GM23338 (cell line): ENCODE data around the gene ZNF497. TPM values are rescaled to one million over a fixed set of nuclear protein-coding genes. Genes with fewer than 3 reads are reported as not detected.
A peak's percentile ranks its signal among the peaks of the same experiment; 100 is the strongest.

Experiments
- ATAC-seq: fragments of 200-7000 bp; cut with Tn5 transposase; 3 replicates; pipeline ENCODE4 v1.9.1; 2020
- DNase-seq: peaks from one replicate; pipeline ENCODE4 v3.0.0-alpha.2; 2015; ENCODE audit warnings: low spot score
- H2AFZ ChIP-seq: fragments of 200-600 bp; sonication (generic); 2 replicates; pipeline ENCODE4 v1.8.0; 2016; ENCODE audit warnings: antibody characterized with exemption, mild to moderate bottlenecking, moderate library complexity
- H3F3A ChIP-seq: fragments of 200-600 bp; sonication (generic); replicated peaks from 2 replicates; pipeline ENCODE4 v1.8.0; 2017; ENCODE audit warnings: antibody characterized with exemption, mixed run types, low read depth
- H3K27ac ChIP-seq: fragments of 200-600 bp; sonication (generic); 2 replicates; pipeline ENCODE4 v1.6.1; 2016; ENCODE audit warnings: low read depth
- H3K27me3 ChIP-seq: fragments of 200-600 bp; sonication (generic); 2 replicates; pipeline ENCODE4 v1.8.0; 2016; ENCODE audit warnings: mild to moderate bottlenecking, mixed run types, moderate library complexity; ENCODE audit not compliant: insufficient read depth
- H3K36me3 ChIP-seq: fragments of 200-600 bp; sonication (generic); 2 replicates; pipeline ENCODE4 v1.8.0; 2016; ENCODE audit warnings: mild to moderate bottlenecking; ENCODE audit not compliant: insufficient read depth
- H3K4me1 ChIP-seq: fragments of 200-600 bp; sonication (generic); 2 replicates; pipeline ENCODE4 v1.8.0; 2016; ENCODE audit warnings: mild to moderate bottlenecking, moderate library complexity; ENCODE audit not compliant: insufficient read depth
- H3K4me2 ChIP-seq: fragments of 200-600 bp; sonication (generic); 2 replicates; pipeline ENCODE4 v1.7.1; 2017; ENCODE audit warnings: mixed run types
- H3K4me3 ChIP-seq: fragments of 200-600 bp; sonication (generic); 2 replicates; pipeline ENCODE4 v1.6.1; 2016; ENCODE audit warnings: mixed run types
- H3K79me2 ChIP-seq: fragments of 200-600 bp; sonication (generic); replicated peaks from 2 replicates; pipeline ENCODE4 v1.8.0; 2017; ENCODE audit warnings: mild to moderate bottlenecking; ENCODE audit not compliant: insufficient read depth
- H3K9me2 ChIP-seq: fragments of 200-600 bp; sonication (generic); 2 replicates; pipeline ENCODE4 v1.8.0; 2017; ENCODE audit not compliant: insufficient read depth
- H4K20me1 ChIP-seq: fragments of 200-600 bp; sonication (generic); replicated peaks from 2 replicates; pipeline ENCODE4 v1.8.0; 2017; ENCODE audit warnings: mild to moderate bottlenecking; ENCODE audit not compliant: insufficient read depth
- H3K27ac Mint-ChIP-seq: 2 replicates; pipeline ENCODE4 v1.8.0; 2020; ENCODE audit warnings: inconsistent platforms, mild to moderate bottlenecking, moderate library complexity, mixed read lengths
- H3K27me3 Mint-ChIP-seq: 3 replicates; pipeline ENCODE4 v1.8.0; 2022; ENCODE audit warnings: low read depth, mild to moderate bottlenecking, moderate library complexity, mixed read lengths, inconsistent platforms; ENCODE audit not compliant: insufficient read depth, poor library complexity
- H3K36me3 Mint-ChIP-seq: 3 replicates; pipeline ENCODE4 v1.8.0; 2021; ENCODE audit warnings: low read depth, mild to moderate bottlenecking, inconsistent platforms, moderate library complexity, mixed read lengths
- H3K4me1 Mint-ChIP-seq: 3 replicates; pipeline ENCODE4 v1.8.0; 2020; ENCODE audit warnings: mild to moderate bottlenecking, inconsistent platforms, mixed read lengths
- H3K4me3 Mint-ChIP-seq: 3 replicates; pipeline ENCODE4 v1.8.0; 2021; ENCODE audit warnings: moderate library complexity, mild to moderate bottlenecking, inconsistent platforms, mixed read lengths
- H3K9me3 Mint-ChIP-seq: 3 replicates; pipeline ENCODE4 v1.8.0; 2020; ENCODE audit warnings: moderate library complexity, mild to moderate bottlenecking, inconsistent platforms, mixed read lengths
- CREB1 ChIP-seq: fragments of 250-450 bp; sonication (Bioruptor Pico); IDR thresholded peaks from 2 replicates; pipeline ENCODE4 v1.5.0; 2020; ENCODE audit warnings: low read depth, mild to moderate bottlenecking, moderate library complexity
- CTCF ChIP-seq, 2 experiments: fragments of 200-600 bp in 1 of 2; sonication (generic) in 1 of 2; conservative IDR thresholded peaks; 2 replicates each; pipeline versions ENCODE4 v1.5.1 to v1.6.1; 2016 to 2017; ENCODE audit warnings: antibody characterized with exemption in 2 of 2, low read depth in 2 of 2, mild to moderate bottlenecking in 2 of 2, moderate library complexity in 1 of 2
- ETS1 ChIP-seq: IDR thresholded peaks from 2 replicates; pipeline ENCODE4 v1.6.1; 2016; ENCODE audit warnings: antibody characterized with exemption
- EZH2 ChIP-seq: fragments of 200-600 bp; sonication (generic); IDR thresholded peaks from one replicate; pipeline ENCODE4 v1.8.0; 2017; ENCODE audit warnings: antibody characterized with exemption, mild to moderate bottlenecking, low read depth; ENCODE audit not compliant: unreplicated experiment
- EZH2phosphoT487 ChIP-seq: fragments of 200-600 bp; sonication (generic); IDR thresholded peaks from one replicate; pipeline ENCODE4 v1.8.1; 2018; ENCODE audit warnings: antibody characterized with exemption; ENCODE audit not compliant: unreplicated experiment
- JUNB ChIP-seq: IDR thresholded peaks from one replicate; pipeline ENCODE4 v1.6.1; 2016; ENCODE audit warnings: antibody characterized with exemption; ENCODE audit not compliant: unreplicated experiment
- POLR2AphosphoS5 ChIP-seq: IDR thresholded peaks from 2 replicates; pipeline ENCODE4 v1.6.1; 2016; ENCODE audit warnings: antibody characterized with exemption, low read depth
- REST ChIP-seq: IDR thresholded peaks from one replicate; pipeline ENCODE4 v1.6.1; 2018; ENCODE audit warnings: antibody characterized with exemption; ENCODE audit not compliant: unreplicated experiment
- ZNF331 ChIP-seq: fragments of 250-450 bp; sonication (Bioruptor Pico); IDR thresholded peaks from 2 replicates; pipeline ENCODE4 v1.5.0; 2020; ENCODE audit warnings: low read depth, mild to moderate bottlenecking, moderate library complexity
- polyA plus RNA-seq: library from polyadenylated mRNA; unstranded; fragments of >200 nt; fragmentation: Nextera tagmentation; extraction: Ambion mirVana; gene quantifications from 2 replicates; pipeline ENCODE4 v1.2.1, GENCODE V29; 2016
- total RNA-seq: library from RNA; depleted of rRNA; stranded (reverse); fragments of >200 nt; shearing (Covaris generic); gene quantifications from 2 replicates; pipeline ENCODE4 v1.2.3, GENCODE V29; 2014

ZNF497 gene
- total and polyA plus RNA-seq, 2 experiments from 2014 or later, result 0.44 to 2.0 TPM

- TF ChIP-seq POLR2AphosphoS5 (no peak), CREB1 (CRISPR knock-in tag) (no peak), CTCF (conservative IDR thresholded peaks at IDR 0.05; ENCODE audit: low read depth in 2 of 2) (no peak), EZH2 (no peak), EZH2phosphoT487 (no peak), ZNF331 (CRISPR knock-in tag) (no peak)
These were observed 44.3 kb downstream of the ZNF497 start (continued) for GRCh38 chr19:58318297-58318696.

GRCh38 chr19:58317476-58318072 lies 45.0 kb downstream of the ZNF497 start:
- DNase-seq (peak; percentile 69), ATAC-seq (peak; percentile 46; the same call in 2 of the 3 replicates)
- H3K79me2 ChIP-seq, result no peaks in the 10 kb centered on the region
- H4K20me1 ChIP-seq, result peaks cover 17% of the 10 kb centered on the region
- Mint-ChIP-seq H3K4me1 (no peaks in the 10 kb centered on the region), H3K27me3 (peaks cover 4% of the 10 kb centered on the region), H3K9me3 (no peaks in the 10 kb centered on the region), H3K4me3 (no peak overlapping the region), H3K27ac (no peak overlapping the region), H3K36me3 (peaks cover 34% of the 10 kb centered on the region)
- no peak overlapping the region for H3K4me3 ChIP-seq
- no peak overlapping the region for H3K27ac ChIP-seq
- H3K27me3 ChIP-seq, result no peaks in the 10 kb centered on the region
- no peaks in the 10 kb centered on the region for H3K9me2 ChIP-seq
- H3K4me2 ChIP-seq, result no peak overlapping the region
- no peaks in the 10 kb centered on the region for H3K4me1 ChIP-seq
- H2AFZ ChIP-seq, result no peak overlapping the region
- peaks cover 7% of the 10 kb centered on the region; the same call in 1 of the 2 replicates for H3K36me3 ChIP-seq
- no peaks in the 10 kb centered on the region for H3F3A ChIP-seq
- no peak for TF ChIP-seq JUNB
- no peak for TF ChIP-seq ETS1
- peak; percentile 79 for TF ChIP-seq REST
- TF ChIP-seq ZNF331 (CRISPR knock-in tag), result no peak
- no peak for TF ChIP-seq EZH2phosphoT487
